DOHH2 (cell line): ENCODE measurements around the gene SETX.

Experiments
- EZH2phosphoT487 ChIP-seq: fragments of 200-600 bp; sonication (generic); IDR thresholded peaks from 2 replicates; pipeline ENCODE4 v1.6.1; 2017; ENCODE audit warnings: borderline replicate concordance, mild to moderate bottlenecking, antibody characterized with exemption, low read length, moderate library complexity, mixed read lengths
- TF ChIP-seq, protein P1 (sequence below): fragments of 200-600 bp; sonication (generic); IDR thresholded peaks from one replicate; pipeline ENCODE4 v1.5.1; 2014; ENCODE audit warnings: antibody characterized with exemption, mild to moderate bottlenecking, low read depth, low read length; ENCODE audit not compliant: poor library complexity, severe bottlenecking

- TF ChIP-seq, protein P1, sequence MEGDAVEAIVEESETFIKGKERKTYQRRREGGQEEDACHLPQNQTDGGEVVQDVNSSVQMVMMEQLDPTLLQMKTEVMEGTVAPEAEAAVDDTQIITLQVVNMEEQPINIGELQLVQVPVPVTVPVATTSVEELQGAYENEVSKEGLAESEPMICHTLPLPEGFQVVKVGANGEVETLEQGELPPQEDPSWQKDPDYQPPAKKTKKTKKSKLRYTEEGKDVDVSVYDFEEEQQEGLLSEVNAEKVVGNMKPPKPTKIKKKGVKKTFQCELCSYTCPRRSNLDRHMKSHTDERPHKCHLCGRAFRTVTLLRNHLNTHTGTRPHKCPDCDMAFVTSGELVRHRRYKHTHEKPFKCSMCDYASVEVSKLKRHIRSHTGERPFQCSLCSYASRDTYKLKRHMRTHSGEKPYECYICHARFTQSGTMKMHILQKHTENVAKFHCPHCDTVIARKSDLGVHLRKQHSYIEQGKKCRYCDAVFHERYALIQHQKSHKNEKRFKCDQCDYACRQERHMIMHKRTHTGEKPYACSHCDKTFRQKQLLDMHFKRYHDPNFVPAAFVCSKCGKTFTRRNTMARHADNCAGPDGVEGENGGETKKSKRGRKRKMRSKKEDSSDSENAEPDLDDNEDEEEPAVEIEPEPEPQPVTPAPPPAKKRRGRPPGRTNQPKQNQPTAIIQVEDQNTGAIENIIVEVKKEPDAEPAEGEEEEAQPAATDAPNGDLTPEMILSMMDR = peak; percentile 93
- no peak for TF ChIP-seq EZH2phosphoT487
Observed at GRCh38 chr9:132268725-132269352, 85.9 kb downstream of the SETX start.
